H1 (cell line): ENCODE measurements around the gene AHI1. TPM values are rescaled to one million over a fixed set of nuclear protein-coding genes. Genes with fewer than 3 reads are reported as not detected.

ENCODE experiments used
- CTCF ChIA-PET: fragments of 300-600 bp; sonication (Branson Sonifier 250); formaldehyde crosslinking; loops from one replicate; lab custom pipeline; 2021; ENCODE audit not compliant: partially characterized antibody; lab: Charles Lee
- POLR2A ChIA-PET: fragments of 300-600 bp; sonication (Branson Sonifier 250); formaldehyde crosslinking; loops from one replicate; lab custom pipeline; 2021; ENCODE audit warnings: inconsistent platforms; ENCODE audit not compliant: partially characterized antibody; lab: Charles Lee
- DNase-seq, 2 experiments: peaks; one replicate each; pipeline versions ENCODE4 v3.0.0 to v3.0.0-alpha.2; 2010 to 2022; ENCODE audit warnings: low spot score in 2 of 2, low read depth in 1 of 2, mixed read lengths in 1 of 2
- FAIRE-seq: peaks from 2 replicates; lab custom pipeline; 2011; peaks lifted over from hg19 to GRCh38; lab: Jason Lieb, UNC
- H2AFZ ChIP-seq: 2 replicates; pipeline ENCODE4 v1.8.1; 2012; ENCODE audit warnings: low read length, inconsistent platforms
- H2AK5ac ChIP-seq: 2 replicates; pipeline ENCODE4 v1.6.1; 2013; ENCODE audit warnings: low read depth, low read length
- H2BK120ac ChIP-seq: replicated peaks from 2 replicates; pipeline ENCODE3; 2013; ENCODE audit warnings: low read depth, low read length, inconsistent platforms
- H2BK12ac ChIP-seq: 2 replicates; pipeline ENCODE4 v1.6.1; 2013; ENCODE audit warnings: low read depth, low read length
- H2BK15ac ChIP-seq: 2 replicates; pipeline ENCODE4 v1.6.1; 2013; ENCODE audit warnings: low read length
- H2BK20ac ChIP-seq: 2 replicates; pipeline ENCODE4 v1.6.1; 2013; ENCODE audit warnings: low read length
- H2BK5ac ChIP-seq: 2 replicates; pipeline ENCODE4 v1.6.1; 2013; ENCODE audit warnings: low read depth, low read length
- H3K14ac ChIP-seq: 2 replicates; pipeline ENCODE4 v1.6.1; 2013; ENCODE audit warnings: inconsistent platforms; ENCODE audit not compliant: insufficient read length
- H3K18ac ChIP-seq: 2 replicates; pipeline ENCODE4 v1.6.1; 2013; ENCODE audit warnings: low read length; ENCODE audit errors: extremely low read depth
- H3K23ac ChIP-seq: 2 replicates; pipeline ENCODE4 v1.6.1; 2013; ENCODE audit warnings: inconsistent platforms; ENCODE audit not compliant: insufficient read length
- H3K23me2 ChIP-seq: 2 replicates; pipeline ENCODE4 v1.6.1; 2013; ENCODE audit warnings: low read depth, low read length
- H3K27ac ChIP-seq: 2 replicates; pipeline ENCODE4 v1.6.1; 2011; ENCODE audit warnings: low read depth, low read length, inconsistent platforms
- H3K27me3 ChIP-seq, 4 experiments: replicated peaks in 1 of 4; 1 replicate in 1 of 4; 2 replicates in 3 of 4; pipeline versions ENCODE4 v1.6.1 to v1.8.1; 2011 to 2013; ENCODE audit warnings: low read length in 3 of 4, mild to moderate bottlenecking in 3 of 4, inconsistent platforms in 2 of 4, mixed read lengths in 2 of 4, moderate library complexity in 1 of 4; ENCODE audit not compliant: control insufficient read depth in 3 of 4, insufficient read depth in 3 of 4; ENCODE audit errors: extremely low read depth in 1 of 4
- H3K36me3 ChIP-seq, 4 experiments: 2 replicates each; pipeline versions ENCODE4 v1.6.1 to v1.8.1; 2011 to 2013; ENCODE audit warnings: mild to moderate bottlenecking in 4 of 4, low read length in 3 of 4, moderate library complexity in 2 of 4, control low read depth in 1 of 4, inconsistent platforms in 1 of 4; ENCODE audit not compliant: insufficient read depth in 4 of 4, control insufficient read depth in 2 of 4
- H3K4ac ChIP-seq: replicated peaks from 2 replicates; pipeline ENCODE3; 2013; ENCODE audit warnings: low read length, low read depth, mixed read lengths, inconsistent platforms; ENCODE audit not compliant: insufficient read length
- H3K4me1 ChIP-seq, 4 experiments: replicated peaks in 1 of 4; 1 replicate in 1 of 4; 2 replicates in 3 of 4; pipeline versions ENCODE4 v1.6.1 to v1.8.1; 2011 to 2013; ENCODE audit warnings: low read length in 3 of 4, inconsistent platforms in 2 of 4, mixed read lengths in 1 of 4; ENCODE audit not compliant: insufficient read depth in 4 of 4, control insufficient read depth in 3 of 4
- H3K4me2 ChIP-seq, 2 experiments: 2 replicates each; pipeline versions ENCODE4 v1.6.1 to v1.8.1; 2011 to 2013; ENCODE audit warnings: low read depth in 2 of 2, low read length in 2 of 2, control low read depth in 1 of 2, inconsistent platforms in 1 of 2, mild to moderate bottlenecking in 1 of 2; ENCODE audit not compliant: insufficient read depth in 1 of 2
- H3K4me3 ChIP-seq, 4 experiments: fragments of 200-600, 300-600 bp in 1 of 4; sonication (generic), shearing (Covaris generic), sonication (Bioruptor Twin) in 1 of 4; 2 replicates each; pipeline versions ENCODE4 v1.5.1 to v1.8.1; 2011 to 2016; ENCODE audit warnings: low read length in 4 of 4, low read depth in 3 of 4, control low read depth in 2 of 4, inconsistent platforms in 2 of 4, mild to moderate bottlenecking in 2 of 4, mixed read lengths in 1 of 4, moderate library complexity in 1 of 4; ENCODE audit not compliant: insufficient read depth in 2 of 4; ENCODE audit errors: extremely low read depth in 1 of 4
- H3K56ac ChIP-seq: replicated peaks from 2 replicates; pipeline ENCODE3; 2013; ENCODE audit warnings: low read depth, mild to moderate bottlenecking, mixed read lengths, low read length, inconsistent platforms; ENCODE audit not compliant: insufficient read length
- H3K79me1 ChIP-seq: 2 replicates; pipeline ENCODE4 v1.6.1; 2013; ENCODE audit warnings: low read depth, low read length, control low read depth
- H3K79me2 ChIP-seq, 2 experiments: 2 replicates each; pipeline versions ENCODE4 v1.6.1 to v1.8.1; 2012 to 2013; ENCODE audit warnings: low read length in 2 of 2, mild to moderate bottlenecking in 2 of 2, inconsistent platforms in 1 of 2; ENCODE audit not compliant: insufficient read depth in 2 of 2, control insufficient read depth in 1 of 2
- H3K9ac ChIP-seq, 4 experiments: replicated peaks in 1 of 4; 1 replicate in 1 of 4; 2 replicates in 3 of 4; pipeline versions ENCODE4 v1.6.1 to v1.8.1; 2011 to 2013; ENCODE audit warnings: low read depth in 3 of 4, low read length in 3 of 4, control low read depth in 2 of 4, mild to moderate bottlenecking in 2 of 4, moderate library complexity in 2 of 4, inconsistent platforms in 1 of 4; ENCODE audit errors: extremely low read depth in 1 of 4
- H3K9me3 ChIP-seq, 2 experiments: 2 replicates each; pipeline versions ENCODE4 v1.6.1 to v1.8.1; 2012 to 2013; ENCODE audit warnings: mild to moderate bottlenecking in 2 of 2, moderate library complexity in 2 of 2, control low read depth in 1 of 2, inconsistent platforms in 1 of 2, low read depth in 1 of 2, low read length in 1 of 2, mixed read lengths in 1 of 2; ENCODE audit not compliant: insufficient read depth in 2 of 2
- H4K20me1 ChIP-seq, 2 experiments: replicated peaks in 1 of 2; 2 replicates each; pipeline versions ENCODE3 to v1.8.1; 2011 to 2013; ENCODE audit warnings: inconsistent platforms in 2 of 2, low read length in 2 of 2, mild to moderate bottlenecking in 1 of 2; ENCODE audit not compliant: insufficient read depth in 2 of 2, control insufficient read depth in 1 of 2
- H4K5ac ChIP-seq: 2 replicates; pipeline ENCODE4 v1.6.1; 2013; ENCODE audit warnings: low read length, low read depth, mixed read lengths, inconsistent platforms; ENCODE audit not compliant: insufficient read length
- H4K8ac ChIP-seq: 2 replicates; pipeline ENCODE4 v1.8.0; 2013; ENCODE audit warnings: mild to moderate bottlenecking, moderate library complexity, low read length, inconsistent platforms; ENCODE audit not compliant: insufficient read depth; ENCODE audit errors: extremely low read depth
- H4K91ac ChIP-seq: replicated peaks from 2 replicates; pipeline ENCODE3; 2013; ENCODE audit warnings: low read length, mixed read lengths, inconsistent platforms; ENCODE audit not compliant: insufficient read length
- WGBS, 2 experiments: shearing (Covaris generic) in 1 of 2; methylation state at CpG; one replicate each; pipeline versions ENCODE4 v1.1.6 to v1.1.7; 2013 to 2015; ENCODE audit warnings: low lambda C conversion rate in 2 of 2, mixed read lengths in 2 of 2, inconsistent platforms in 1 of 2, low coverage in 1 of 2, missing lambda C conversion rate in 1 of 2; ENCODE audit not compliant: insufficient replicate concordance in 2 of 2, insufficient coverage in 1 of 2, insufficient read length in 1 of 2; ENCODE audit errors: extremely low coverage in 1 of 2, missing lambda C conversion rate in 1 of 2; 5-methylcytosine and 5-hydroxymethylcytosine counted together
- polyA plus RNA-seq, 7 experiments: library from polyadenylated mRNA; depleted of rRNA in 3 of 7; stranded (reverse) in 5 of 7; unstranded in 2 of 7; fragments of >200 nt in 5 of 7; fragments of 200-250 nt in 2 of 7; gene quantifications; 1 replicate in 5 of 7; 2 replicates in 1 of 7; 4 replicates in 1 of 7; pipeline versions ENCODE4 v1.2.1 to v1.2.3, GENCODE V29; 2011 to 2013; ENCODE audit warnings: missing spikeins in 2 of 7, mixed read lengths in 2 of 7
- total RNA-seq: library from RNA; stranded (reverse); fragmentation: NEBNext Ultra II Directional; extraction: Animal tissue kit (Norgen Biotek cat#: 25700); gene quantifications from 2 replicates; pipeline ENCODE4 v1.2.1, GENCODE V29; 2021
- TF ChIP-seq, protein P1 (sequence below): IDR thresholded peaks from 2 replicates; pipeline ENCODE4 v1.6.1; 2011; ENCODE audit warnings: low read length, improper control_type of control experiment

Gene AHI1
- total and polyA plus RNA-seq, 2 of the 8 experiments (the other 6 are each of a cell fraction or from before 2014, with no cell fraction given) = 4.2 to 19.6 TPM

DNA sequence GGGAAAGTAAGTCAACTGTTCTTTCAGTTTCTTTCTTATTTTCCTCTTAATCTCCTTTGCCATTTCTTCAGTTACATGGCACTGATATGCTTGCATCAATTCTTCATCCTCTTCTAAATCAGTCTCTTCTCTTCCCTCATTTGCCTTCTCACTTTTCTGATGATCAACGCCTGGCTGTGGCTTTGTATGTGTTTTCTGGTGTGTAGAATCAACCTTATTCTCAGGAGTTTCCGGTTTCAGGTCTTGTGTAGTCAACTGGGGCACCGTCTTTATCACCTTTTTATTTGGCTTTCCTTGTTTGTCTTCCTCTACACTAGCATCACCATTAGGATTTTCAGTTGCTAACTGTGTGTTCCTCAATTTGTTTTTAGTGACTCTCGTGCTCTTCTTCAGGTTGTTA is 31.6 kb downstream of the AHI1 start:
- H2BK12ac ChIP-seq = no peak overlapping the region
- TF ChIP-seq, protein P1, sequence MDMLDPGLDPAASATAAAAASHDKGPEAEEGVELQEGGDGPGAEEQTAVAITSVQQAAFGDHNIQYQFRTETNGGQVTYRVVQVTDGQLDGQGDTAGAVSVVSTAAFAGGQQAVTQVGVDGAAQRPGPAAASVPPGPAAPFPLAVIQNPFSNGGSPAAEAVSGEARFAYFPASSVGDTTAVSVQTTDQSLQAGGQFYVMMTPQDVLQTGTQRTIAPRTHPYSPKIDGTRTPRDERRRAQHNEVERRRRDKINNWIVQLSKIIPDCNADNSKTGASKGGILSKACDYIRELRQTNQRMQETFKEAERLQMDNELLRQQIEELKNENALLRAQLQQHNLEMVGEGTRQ = no peak
- TF ChIP-seq, all 59 proteins: peak for 0
- Histone ChIP-seq H2AK5ac (no peak overlapping the region), H4K91ac (no peak overlapping the region), H3K27me3 (no peaks in the 10 kb centered on the region), H4K8ac (no peak overlapping the region), H3K4me1 (no peaks in the 10 kb centered on the region), H2BK5ac (no peak overlapping the region), H3K27ac (no peak overlapping the region), H4K20me1 (peaks cover 0 to 3% of the 10 kb centered on the region in 2 experiments), H3K4ac (no peak overlapping the region), H3K4me2 (no peak overlapping the region), H3K23me2 (no peaks in the 10 kb centered on the region), H3K18ac (no peak overlapping the region), H3K23ac (no peak overlapping the region), H3K9me3 (no peaks in the 10 kb centered on the region), H3K14ac (no peak overlapping the region), H2BK20ac (no peak overlapping the region), H3K79me1 (no peaks in the 10 kb centered on the region), H3K9ac (no peak overlapping the region), H3K36me3 (peaks cover 0 to 10% (median 3%) of the 10 kb centered on the region in 4 experiments; a peak in 2 of 8 replicates), H3K4me3 (no peak overlapping the region), H4K5ac (no peak overlapping the region), H2BK15ac (no peak overlapping the region), H2AFZ (no peak overlapping the region), H2BK120ac (no peak overlapping the region), H3K79me2 (no peaks in the 10 kb centered on the region), H3K56ac (no peak overlapping the region)
- DNase-seq (no peak), FAIRE-seq (no peak)
- ChIA-PET CTCF (no interaction called here), POLR2A (no interaction called here)
- 86% methylated on average over 4 of the region's 4 CpGs; no CpG with 5 or more reads in 1 of the 2 experiments for WGBS, 2 experiments
